Neural cell (in vitro differentiated cells): ENCODE results near the gene RSU1. TPM values are rescaled to one million over a fixed set of nuclear protein-coding genes. Genes with fewer than 3 reads are reported as not detected.

Experiments
- H2AFZ ChIP-seq: fragments of 200-600, 300-800 bp; sonication (generic), shearing (Covaris generic); 2 replicates; pipeline ENCODE4 v1.6.0; 2014; ENCODE audit warnings: low read depth, mild to moderate bottlenecking, antibody characterized with exemption, low read length, moderate library complexity
- H3F3A ChIP-seq: fragments of 200-600 bp; shearing (Covaris generic); 2 replicates; pipeline ENCODE4 v1.6.1; 2016; ENCODE audit warnings: mild to moderate bottlenecking, moderate library complexity, mixed read lengths, antibody characterized with exemption, low read length; ENCODE audit not compliant: insufficient read depth, poor library complexity, severe bottlenecking
- H3K27ac ChIP-seq: fragments of 200-600, 300-800 bp; sonication (generic), shearing (Covaris generic); 2 replicates; pipeline ENCODE4 v1.5.1; 2014; ENCODE audit warnings: mild to moderate bottlenecking, low read length, moderate library complexity
- H3K27me3 ChIP-seq: fragments of 300-800, 200-600 bp; sonication (generic), shearing (Covaris generic); 2 replicates; pipeline ENCODE4 v1.6.0; 2014; ENCODE audit warnings: mild to moderate bottlenecking, low read depth, low read length, moderate library complexity; ENCODE audit not compliant: insufficient read depth
- H3K36me3 ChIP-seq: fragments of 300-800, 200-600 bp; sonication (generic), shearing (Covaris generic); 2 replicates; pipeline ENCODE4 v1.5.1; 2014; ENCODE audit warnings: mild to moderate bottlenecking, antibody characterized with exemption, low read length, moderate library complexity; ENCODE audit not compliant: insufficient read depth
- H3K4me2 ChIP-seq: fragments of 300-800, 200-600 bp; sonication (generic), shearing (Covaris generic); 2 replicates; pipeline ENCODE4 v1.6.0; 2014; ENCODE audit warnings: mild to moderate bottlenecking, low read length
- H3K4me3 ChIP-seq: fragments of 300-800, 200-600 bp; sonication (generic), shearing (Covaris generic); 2 replicates; pipeline ENCODE4 v1.5.1; 2014; ENCODE audit warnings: mild to moderate bottlenecking, low read length, moderate library complexity
- H3K79me2 ChIP-seq: fragments of 200-600 bp; shearing (Covaris generic); replicated peaks from 2 replicates; pipeline ENCODE4 v1.6.0; 2014; ENCODE audit warnings: mild to moderate bottlenecking, low read length, moderate library complexity; ENCODE audit not compliant: insufficient read depth
- H3K9ac ChIP-seq: fragments of 300-800, 200-600 bp; sonication (generic), shearing (Covaris generic); 2 replicates; pipeline ENCODE4 v1.6.1; 2016; ENCODE audit warnings: mild to moderate bottlenecking, low read length, mixed read lengths
- H3K9me2 ChIP-seq: fragments of 200-600 bp; shearing (Covaris generic); 2 replicates; pipeline ENCODE4 v1.6.1; 2016; ENCODE audit warnings: mild to moderate bottlenecking, low read length, mixed read lengths; ENCODE audit not compliant: insufficient read depth
- H3K9me3 ChIP-seq: fragments of 200-600, 300-800 bp; sonication (generic), shearing (Covaris generic); 2 replicates; pipeline ENCODE4 v1.6.1; 2016; ENCODE audit warnings: mild to moderate bottlenecking, mixed run types, low read length, moderate library complexity, mixed read lengths
- H4K20me1 ChIP-seq: fragments of 200-600 bp; shearing (Covaris generic); 2 replicates; pipeline ENCODE4 v1.6.1; 2016; ENCODE audit warnings: mild to moderate bottlenecking, mixed run types; ENCODE audit not compliant: insufficient read depth
- CTCF ChIP-seq: fragments of 450-650 bp; IDR thresholded peaks from 2 replicates; pipeline ENCODE4 v1.5.1; 2014; ENCODE audit warnings: antibody characterized with exemption, mild to moderate bottlenecking, moderate library complexity; ENCODE audit not compliant: poor library complexity, severe bottlenecking
- EP300 ChIP-seq: fragments of 450-650 bp; conservative IDR thresholded peaks from 2 replicates; pipeline ENCODE4 v1.6.1; 2014; ENCODE audit warnings: antibody characterized with exemption, mild to moderate bottlenecking, moderate library complexity; ENCODE audit not compliant: poor library complexity, severe bottlenecking
- EZH2 ChIP-seq: fragments of 200-600, 300-800 bp; shearing (Covaris generic), sonication (generic); IDR thresholded peaks from 2 replicates; pipeline ENCODE4 v1.6.1; 2014; ENCODE audit warnings: antibody characterized with exemption, low read length, borderline replicate concordance, mild to moderate bottlenecking; ENCODE audit not compliant: insufficient read depth, poor library complexity, severe bottlenecking
- MXI1 ChIP-seq: fragments of 450-650 bp; conservative IDR thresholded peaks from 2 replicates; pipeline ENCODE4 v1.6.1; 2014; ENCODE audit warnings: antibody characterized with exemption, mild to moderate bottlenecking; ENCODE audit not compliant: poor library complexity, severe bottlenecking
- POLR2AphosphoS5 ChIP-seq: IDR thresholded peaks from 2 replicates; pipeline ENCODE4 v1.6.1; 2012
- RAD21 ChIP-seq: fragments of 450-650 bp; conservative IDR thresholded peaks from 2 replicates; pipeline ENCODE4 v1.6.1; 2014; ENCODE audit warnings: antibody characterized with exemption, mild to moderate bottlenecking, moderate library complexity
- REST ChIP-seq: IDR thresholded peaks from 2 replicates; pipeline ENCODE4 v1.6.1; 2012; ENCODE audit warnings: borderline replicate concordance
- SMC3 ChIP-seq: fragments of 450-650 bp; conservative IDR thresholded peaks from 2 replicates; pipeline ENCODE4 v1.6.1; 2014; ENCODE audit warnings: antibody characterized with exemption, mild to moderate bottlenecking, moderate library complexity; ENCODE audit not compliant: poor library complexity
- TAF1 ChIP-seq: IDR thresholded peaks from 2 replicates; pipeline ENCODE4 v1.6.1; 2012; ENCODE audit warnings: low read depth
- polyA plus RNA-seq: library from polyadenylated mRNA; depleted of rRNA; stranded (reverse); fragments of >200 nt; gene quantifications from 2 replicates; pipeline ENCODE4 v1.2.3, GENCODE V29; 2014

RSU1 gene
- polyA plus RNA-seq, 1 donor from 2014 or later = 18.7 TPM

DNA sequence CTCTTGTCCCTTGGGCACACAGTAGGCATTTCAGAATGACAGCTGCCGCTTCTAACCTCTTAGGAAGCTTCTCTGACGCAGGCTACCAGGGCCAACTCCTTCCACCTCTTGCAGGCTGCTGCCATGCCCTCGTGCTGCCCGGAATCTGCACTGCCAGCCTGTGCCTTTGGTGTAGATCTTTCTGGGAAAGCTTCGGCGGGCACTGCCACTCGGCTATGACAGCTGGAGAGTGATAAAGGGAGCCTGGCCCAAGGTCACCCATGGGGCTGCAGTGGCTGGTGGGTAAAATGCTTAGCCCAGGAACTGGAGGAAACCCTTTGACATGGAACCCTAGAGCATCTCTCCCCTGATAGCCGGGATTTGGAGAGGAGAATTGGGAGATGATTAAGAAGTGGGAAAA lies 217.6 kb downstream of the RSU1 start:
- H3K27ac ChIP-seq = no peak overlapping the region
- no peaks in the 10 kb centered on the region for H4K20me1 ChIP-seq
- no peaks in the 10 kb centered on the region for H3F3A ChIP-seq

DNA sequence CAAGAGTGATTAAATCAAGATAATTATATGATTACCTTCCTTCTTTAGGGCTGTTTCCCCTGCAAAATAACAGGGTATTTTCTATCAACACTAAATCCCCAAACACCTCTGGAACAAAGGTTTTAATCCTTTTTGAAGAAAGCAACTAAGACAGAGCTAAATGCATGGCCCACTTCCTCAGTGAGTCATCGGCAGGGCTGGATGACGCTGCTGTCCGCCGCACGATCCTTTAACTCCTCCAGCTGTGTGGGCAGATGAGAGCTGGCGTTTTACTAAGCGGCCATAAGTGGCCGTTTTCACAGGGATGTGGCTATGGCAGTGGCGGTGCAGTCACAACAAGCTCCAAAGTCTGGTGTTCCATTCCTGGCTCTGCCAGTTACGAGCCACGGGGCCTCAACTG lies 219.6 kb downstream of the RSU1 start:
- Histone ChIP-seq H3K79me2 (no peaks in the 10 kb centered on the region), H3K4me2 (no peak overlapping the region), H4K20me1 (no peaks in the 10 kb centered on the region), H3F3A (no peaks in the 10 kb centered on the region), H3K9ac (no peak overlapping the region), H3K36me3 (no peaks in the 10 kb centered on the region), H3K27me3 (no peaks in the 10 kb centered on the region), H2AFZ (no peak overlapping the region), H3K27ac (no peak overlapping the region), H3K9me2 (no peaks in the 10 kb centered on the region), H3K4me3 (no peak overlapping the region), H3K9me3 (no peaks in the 10 kb centered on the region)
- TF ChIP-seq MXI1 (no peak), REST (no peak), SMC3 (no peak), CTCF (no peak), TAF1 (no peak), EP300 (no peak), RAD21 (no peak)

More for the DNA sequence above, 217.6 kb downstream of the RSU1 start:
- TF ChIP-seq SMC3 = no peak
- TF ChIP-seq REST = no peak
- no peak for TF ChIP-seq EP300
- no peak for TF ChIP-seq RAD21
- no peak for TF ChIP-seq MXI1
- TF ChIP-seq CTCF = no peak
- TF ChIP-seq POLR2AphosphoS5 = no peak
- no peak for TF ChIP-seq EZH2
- TF ChIP-seq TAF1 = no peak
- no peaks in the 10 kb centered on the region for H3K9me3 ChIP-seq
- H2AFZ ChIP-seq = no peak overlapping the region
- no peaks in the 10 kb centered on the region for H3K27me3 ChIP-seq
- no peaks in the 10 kb centered on the region for H3K9me2 ChIP-seq
- no peak overlapping the region for H3K4me3 ChIP-seq
- no peak overlapping the region for H3K9ac ChIP-seq
- H3K4me2 ChIP-seq = no peak overlapping the region
- H3K36me3 ChIP-seq = no peaks in the 10 kb centered on the region
- H3K79me2 ChIP-seq = no peaks in the 10 kb centered on the region
